Hepatocyte (in vitro differentiated cells): ENCODE measurements around the gene HACD2. TPM values are rescaled to one million over a fixed set of nuclear protein-coding genes. Genes with fewer than 3 reads are reported as not detected.
A peak's percentile ranks its signal among the peaks of the same experiment; 100 is the strongest.

Experiments
- DNase-seq: peaks from one replicate; pipeline ENCODE4 v3.0.0-alpha.2; 2016; ENCODE audit warnings: low spot score
- H2AFZ ChIP-seq: fragments of 200-600 bp; sonication (generic); 2 replicates; pipeline ENCODE4 v1.6.0; 2016; ENCODE audit warnings: antibody characterized with exemption, mild to moderate bottlenecking
- H3K27ac ChIP-seq: fragments of 200-600 bp; sonication (generic); 2 replicates; pipeline ENCODE4 v1.5.1; 2016; ENCODE audit warnings: mild to moderate bottlenecking
- H3K27me3 ChIP-seq: fragments of 200-600 bp; sonication (generic); 2 replicates; pipeline ENCODE4 v1.6.1; 2016
- H3K36me3 ChIP-seq: fragments of 200-600 bp; sonication (generic); replicated peaks from 2 replicates; pipeline ENCODE4 v1.5.1; 2016; ENCODE audit warnings: low read depth; ENCODE audit not compliant: insufficient read depth
- H3K4me1 ChIP-seq: fragments of 200-600 bp; sonication (generic); 2 replicates; pipeline ENCODE4 v1.5.1; 2016; ENCODE audit warnings: mild to moderate bottlenecking, moderate library complexity; ENCODE audit not compliant: insufficient read depth
- H3K4me2 ChIP-seq: fragments of 200-600 bp; sonication (generic); 2 replicates; pipeline ENCODE4 v1.6.0; 2016
- H3K4me3 ChIP-seq: fragments of 200-600 bp; sonication (generic); 2 replicates; pipeline ENCODE4 v1.5.1; 2016; ENCODE audit warnings: mild to moderate bottlenecking
- H3K79me2 ChIP-seq: fragments of 200-600 bp; sonication (generic); 2 replicates; pipeline ENCODE4 v1.6.0; 2017; ENCODE audit warnings: mild to moderate bottlenecking
- H3K9me2 ChIP-seq: fragments of 200-600 bp; sonication (generic); replicated peaks from 2 replicates; pipeline ENCODE4 v1.6.0; 2017; ENCODE audit warnings: mild to moderate bottlenecking; ENCODE audit not compliant: insufficient read depth
- H3K9me3 ChIP-seq: fragments of 200-600 bp; sonication (generic); 2 replicates; pipeline ENCODE4 v1.5.1; 2016; ENCODE audit warnings: low read depth, mild to moderate bottlenecking
- H4K20me1 ChIP-seq: fragments of 200-600 bp; sonication (generic); 2 replicates; pipeline ENCODE4 v1.6.0; 2016; ENCODE audit warnings: mild to moderate bottlenecking; ENCODE audit not compliant: insufficient read depth, poor library complexity, severe bottlenecking
- CTCF ChIP-seq: fragments of 200-600 bp; sonication (generic); IDR thresholded peaks from 2 replicates; pipeline ENCODE4 v1.5.1; 2016; ENCODE audit warnings: antibody characterized with exemption, mild to moderate bottlenecking; ENCODE audit not compliant: poor library complexity
- EZH2 ChIP-seq: fragments of 200-600 bp; sonication (generic); IDR thresholded peaks from 2 replicates; pipeline ENCODE4 v1.6.1; 2016; ENCODE audit warnings: antibody characterized with exemption, mild to moderate bottlenecking, borderline replicate concordance
- EZH2phosphoT487 ChIP-seq: fragments of 200-600 bp; sonication (generic); IDR thresholded peaks from one replicate; pipeline ENCODE4 v1.6.1; 2018; ENCODE audit warnings: antibody characterized with exemption, mild to moderate bottlenecking, low read depth, moderate library complexity; ENCODE audit not compliant: unreplicated experiment, severe bottlenecking
- WGBS: methylation state at CpG from one replicate; pipeline ENCODE4 v1.1.6; 2016; ENCODE audit warnings: low lambda C conversion rate; ENCODE audit errors: missing lambda C conversion rate; 5-methylcytosine and 5-hydroxymethylcytosine counted together
- polyA plus RNA-seq: library from polyadenylated mRNA; unstranded; fragments of >200 nt; fragmentation: Nextera tagmentation; extraction: Ambion mirVana; gene quantifications from 2 replicates; pipeline ENCODE4 v1.2.1, GENCODE V29; 2016
- total RNA-seq: library from RNA; depleted of rRNA; stranded (reverse); fragments of >200 nt; gene quantifications from 2 replicates; pipeline ENCODE4 v1.2.3, GENCODE V29; 2014

The HACD2 gene
- total and polyA plus RNA-seq, 2 experiments from 2014 or later = 31.8 to 64.3 TPM

GRCh38 chr3:123553536-123553935 lies 31.3 kb downstream of the HACD2 start:
- Histone ChIP-seq H2AFZ (no peak overlapping the region), H4K20me1 (no peaks in the 10 kb centered on the region), H3K4me3 (no peak overlapping the region), H3K4me1 (no peaks in the 10 kb centered on the region), H3K79me2 (peaks cover 52% of the 10 kb centered on the region), H3K4me2 (no peak overlapping the region), H3K27me3 (no peaks in the 10 kb centered on the region), H3K9me3 (no peaks in the 10 kb centered on the region), H3K9me2 (no peaks in the 10 kb centered on the region), H3K36me3 (no peaks in the 10 kb centered on the region), H3K27ac (no peak overlapping the region)
- WGBS = 96% methylated on average over 1 of the region's 1 CpG
- no peak for DNase-seq
- TF ChIP-seq CTCF (no peak), EZH2phosphoT487 (no peak), EZH2 (no peak)

GRCh38 chr3:123552768-123553167 lies 32.1 kb downstream of the HACD2 start:
- Histone ChIP-seq H3K4me1 (no peaks in the 10 kb centered on the region), H3K4me3 (no peak overlapping the region), H3K9me3 (no peaks in the 10 kb centered on the region), H3K36me3 (no peaks in the 10 kb centered on the region), H3K27ac (no peak overlapping the region), H3K4me2 (no peak overlapping the region), H3K9me2 (no peaks in the 10 kb centered on the region), H3K79me2 (peaks cover 45% of the 10 kb centered on the region), H4K20me1 (no peaks in the 10 kb centered on the region), H2AFZ (no peak overlapping the region), H3K27me3 (no peaks in the 10 kb centered on the region)
- no peak for DNase-seq
- TF ChIP-seq EZH2phosphoT487 (no peak), CTCF (no peak)

- H3K27ac ChIP-seq = no peak overlapping the region
- no peaks in the 10 kb centered on the region for H3K9me2 ChIP-seq
- H3K36me3 ChIP-seq = no peaks in the 10 kb centered on the region
- peaks cover 45% of the 10 kb centered on the region for H3K79me2 ChIP-seq
- H3K4me1 ChIP-seq = no peaks in the 10 kb centered on the region
- H3K9me3 ChIP-seq = no peaks in the 10 kb centered on the region
- WGBS = 41% methylated on average over 2 of the region's 2 CpGs
- H2AFZ ChIP-seq = no peak overlapping the region
- no peak for DNase-seq
- peak; percentile 28 for TF ChIP-seq CTCF
- no peak for TF ChIP-seq EZH2phosphoT487
- H3K4me2 ChIP-seq = no peak overlapping the region
- H3K4me3 ChIP-seq = no peak overlapping the region
- H4K20me1 ChIP-seq = no peaks in the 10 kb centered on the region
- no peaks in the 10 kb centered on the region for H3K27me3 ChIP-seq
These were observed 32.6 kb downstream of the HACD2 start for GRCh38 chr3:123552095-123552714.
